CD4-positive, alpha-beta T cell (primary cell): ENCODE results near the gene SNAI3. TPM values are rescaled to one million over a fixed set of nuclear protein-coding genes. Genes with fewer than 3 reads are reported as not detected.

Experiments
- ATAC-seq: fragments of 200-7000 bp; cut with Tn5 transposase; one replicate; pipeline ENCODE4 v1.10.0; 2022; ENCODE audit warnings: mild to moderate bottlenecking; ENCODE audit not compliant: poor library complexity
- CTCF ChIA-PET: fragments of 350-600 bp; sonication (Branson Sonifier 250); formaldehyde crosslinking; loops from one replicate; lab custom pipeline; 2021; ENCODE audit warnings: antibody characterized with exemption, inconsistent platforms; lab: Charles Lee
- POLR2A ChIA-PET: fragments of 350-600 bp; sonication (Branson Sonifier 250); formaldehyde crosslinking; loops from one replicate; lab custom pipeline; 2021; ENCODE audit warnings: antibody characterized with exemption, inconsistent platforms; lab: Charles Lee
- DNase-seq, 14 experiments: peaks; one replicate each; pipeline ENCODE4 v3.0.0-alpha.2; 2013 to 2020; ENCODE audit warnings: mixed read lengths in 2 of 14
- H3K27ac ChIP-seq, 2 donors: one replicate each; pipeline versions ENCODE4 v1.5.1 to v1.7.0; 2013; ENCODE audit warnings: low read length in 2 of 2, low read depth in 1 of 2, mild to moderate bottlenecking in 1 of 2
- H3K27me3 ChIP-seq, 2 experiments: 1 replicate in 1 of 2; 2 replicates in 1 of 2; pipeline versions ENCODE4 v1.6.1 to v1.7.0; 2013; ENCODE audit warnings: low read length in 2 of 2, control low read depth in 1 of 2, mild to moderate bottlenecking in 1 of 2, moderate library complexity in 1 of 2; ENCODE audit not compliant: insufficient read depth in 2 of 2, control insufficient read depth in 1 of 2
- H3K36me3 ChIP-seq: one replicate; pipeline ENCODE4 v1.6.1; 2013; ENCODE audit warnings: low read length, control low read depth; ENCODE audit not compliant: insufficient read depth
- H3K4me1 ChIP-seq: one replicate; pipeline ENCODE4 v1.6.1; 2013; ENCODE audit warnings: low read length, control low read depth; ENCODE audit not compliant: insufficient read depth
- H3K4me3 ChIP-seq: one replicate; pipeline ENCODE4 v1.5.1; 2013; ENCODE audit warnings: mild to moderate bottlenecking, low read length, moderate library complexity
- H3K9me3 ChIP-seq, 2 experiments: 1 replicate in 1 of 2; 2 replicates in 1 of 2; pipeline versions ENCODE4 v1.6.1 to v1.7.0; 2013; ENCODE audit warnings: low read length in 2 of 2, mild to moderate bottlenecking in 2 of 2, control low read depth in 1 of 2, moderate library complexity in 1 of 2; ENCODE audit not compliant: control insufficient read depth in 1 of 2, insufficient read depth in 1 of 2
- H3K27ac Mint-ChIP-seq: one replicate; pipeline ENCODE4 v1.8.0; 2020; ENCODE audit warnings: mixed read lengths
- H3K27me3 Mint-ChIP-seq: one replicate; pipeline ENCODE4 v1.8.0; 2021; ENCODE audit warnings: mixed read lengths
- H3K36me3 Mint-ChIP-seq: one replicate; pipeline ENCODE4 v1.8.0; 2021; ENCODE audit warnings: low read depth, mixed read lengths
- H3K4me1 Mint-ChIP-seq: one replicate; pipeline ENCODE4 v1.8.0; 2021; ENCODE audit warnings: low read depth, mixed read lengths
- H3K4me3 Mint-ChIP-seq: one replicate; pipeline ENCODE4 v1.8.0; 2020; ENCODE audit warnings: mild to moderate bottlenecking, mixed read lengths
- H3K9me3 Mint-ChIP-seq: one replicate; pipeline ENCODE4 v1.8.0; 2020; ENCODE audit warnings: mixed read lengths
- CTCF ChIP-seq: fragments of 200-600 bp; IDR thresholded peaks from one replicate; pipeline ENCODE4 v1.8.0; 2022; ENCODE audit warnings: antibody characterized with exemption, mild to moderate bottlenecking
- intact Hi-C, 2 experiments: fragments of 100-400 bp; cut with DNase I in 1 of 2; cut with micrococcal nuclease in 1 of 2; formaldehyde crosslinking; loops; one replicate each; pipeline versions ENCODE4 v1.15.1 to v1.9.0; 2023 to 2025; cut with DNase I, micrococcal nuclease
- total RNA-seq, 174 experiments: library from RNA in 2 of 174; stranded (reverse) in 2 of 174; gene quantifications; one replicate each; pipeline ENCODE4 v1.2.3 and lab custom pipeline; 2021 to 2026

SNAI3 gene
- total RNA-seq, 2 experiments from 2014 or later, result 3.0 to 3.5 TPM

DNA sequence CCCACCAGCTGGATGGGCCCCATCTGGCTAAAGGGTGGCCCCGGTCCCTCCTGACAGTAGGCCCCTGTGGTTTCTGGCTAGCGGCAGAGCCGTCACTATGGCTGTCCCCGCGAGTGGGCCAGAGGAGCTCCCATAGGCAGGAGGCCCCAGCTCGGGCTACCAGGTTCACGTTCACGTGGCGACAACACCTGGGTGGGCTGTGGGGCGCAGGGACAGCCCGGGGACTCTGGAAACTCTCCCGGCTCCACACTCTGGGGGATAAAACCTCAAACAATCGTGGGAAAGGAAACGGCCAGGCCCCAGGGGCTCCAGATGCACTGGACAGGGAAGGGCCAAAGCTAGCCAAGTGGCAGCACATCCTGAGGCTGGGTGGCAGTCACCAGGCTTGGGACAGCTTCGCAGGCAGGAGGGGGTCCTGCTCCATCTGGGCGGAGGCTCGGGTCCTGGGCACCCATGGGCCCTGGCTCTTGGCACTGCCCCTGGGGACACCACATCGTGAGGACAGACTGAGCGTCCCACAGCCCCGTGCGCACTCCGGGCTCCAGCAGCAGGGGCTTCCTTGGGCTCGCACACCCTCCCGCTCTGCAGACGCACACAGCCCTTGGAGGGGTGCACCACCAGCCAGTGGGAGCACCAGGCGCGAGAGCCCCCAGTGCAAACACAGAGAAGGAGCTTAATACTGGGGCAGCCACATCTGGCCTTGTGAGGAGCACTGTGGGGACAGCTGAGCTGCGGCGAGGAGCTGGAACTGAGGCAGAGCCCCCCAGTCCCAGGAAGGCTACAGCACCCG is 15.5 kb upstream of the SNAI3 start:
- intact Hi-C loops, result loop anchor here (1.0 to 10.0 kb wide), 7 partner anchors 15 to 1273 kb away; partner anchors contain the start of genes CYBA (in 1 of the 2), MVD (in 1 of the 2), SNAI3 (in 1 of the 2) and ZC3H18 (in 1 of the 2)
- CTCF ChIA-PET, result interaction anchor here (0.7 to 2.6 kb wide), 4 partner anchors 17 to 80 kb away, joined by 3 to 14 read pairs (median 3); no protein-coding TSS in a partner anchor

GRCh38 chr16:88700636-88701482 is 14.6 kb upstream of the SNAI3 start:
- H3K27me3 Mint-ChIP-seq, result no peaks in the 10 kb centered on the region
- CTCF ChIA-PET, result interaction anchor here (0.8 to 2.6 kb wide), 2 partner anchors 16 to 37 kb away, joined by 4 to 14 read pairs; no protein-coding TSS in a partner anchor
- H3K4me1 ChIP-seq, result peaks cover 94% of the 10 kb centered on the region
- H3K27ac Mint-ChIP-seq, result peak overlapping the region; percentile 100
- no peak for TF ChIP-seq CTCF
- H3K36me3 Mint-ChIP-seq, result peaks cover 61% of the 10 kb centered on the region
- H3K4me3 ChIP-seq, result peak overlapping the region; percentile 82
- peak overlapping the region; percentile 99 for H3K4me3 Mint-ChIP-seq
- intact Hi-C loops, result loop anchor here (1.0 to 10.0 kb wide), 7 partner anchors 15 to 1274 kb away; partner anchors contain the start of genes SNAI3 (in 2 of the 2), CYBA (in 1 of the 2), MVD (in 1 of the 2) and ZC3H18 (in 1 of the 2)
- H3K36me3 ChIP-seq, result peaks cover 55% of the 10 kb centered on the region
- H3K9me3 ChIP-seq, result no peaks in the 10 kb centered on the region
- H3K4me1 Mint-ChIP-seq, result peaks cover 70% of the 10 kb centered on the region
- ATAC-seq (peak; percentile 73), DNase-seq (peak; percentile 89 to 98 (median 96))
- H3K27ac ChIP-seq, result peak overlapping the region; percentile 93 to 96
- POLR2A ChIA-PET, result interaction anchor here (0.7 to 8.2 kb wide), 19 partner anchors 8 to 517 kb away, joined by 3 to 71 read pairs (median 6); partner anchors contain the start of genes APRT, IL17C, MVD and SNAI3
- no peaks in the 10 kb centered on the region for H3K27me3 ChIP-seq
- no peaks in the 10 kb centered on the region for H3K9me3 Mint-ChIP-seq

More for the DNA sequence above, 15.5 kb upstream of the SNAI3 start:
- Mint-ChIP-seq H3K9me3 (no peaks in the 10 kb centered on the region), H3K27me3 (no peaks in the 10 kb centered on the region), H3K36me3 (peaks cover 58% of the 10 kb centered on the region), H3K4me3 (peak overlapping the region; percentile 99), H3K27ac (peak overlapping the region; percentile 100), H3K4me1 (peaks cover 71% of the 10 kb centered on the region)
- DNase-seq (peak in 4 of 14 experiments; percentile 22 to 51 (median 43)), ATAC-seq (no peak)
- no peaks in the 10 kb centered on the region for H3K9me3 ChIP-seq
- peak overlapping the region; percentile 82 for H3K4me3 ChIP-seq
- peaks cover 46% of the 10 kb centered on the region for H3K36me3 ChIP-seq
- peaks cover 87% of the 10 kb centered on the region for H3K4me1 ChIP-seq
- POLR2A ChIA-PET, result interaction anchor here (1.0 to 8.2 kb wide), 14 partner anchors 9 to 516 kb away, joined by 4 to 71 read pairs (median 12); partner anchors contain the start of genes GALNS, IL17C, MVD and SNAI3
- no peak for TF ChIP-seq CTCF
- H3K27ac ChIP-seq, result peak overlapping the region; percentile 93 to 96
- no peaks in the 10 kb centered on the region for H3K27me3 ChIP-seq

GRCh38 chr16:88700322-88700635 is 14.0 kb upstream of the SNAI3 start:
- ATAC-seq (no peak), DNase-seq (no peak)
- no peaks in the 10 kb centered on the region for H3K27me3 ChIP-seq
- H3K4me3 ChIP-seq, result peak overlapping the region; percentile 82
- Mint-ChIP-seq H3K4me3 (peak overlapping the region; percentile 99), H3K9me3 (no peaks in the 10 kb centered on the region), H3K27me3 (no peaks in the 10 kb centered on the region), H3K4me1 (peaks cover 67% of the 10 kb centered on the region), H3K36me3 (peaks cover 57% of the 10 kb centered on the region), H3K27ac (peak overlapping the region; percentile 100)
- H3K9me3 ChIP-seq, result no peaks in the 10 kb centered on the region
- peaks cover 61% of the 10 kb centered on the region for H3K36me3 ChIP-seq
- CTCF ChIA-PET, result interaction anchor here (0.8 to 2.6 kb wide), 2 partner anchors 15 to 37 kb away, joined by 4 to 14 read pairs; no protein-coding TSS in a partner anchor
- no peak for TF ChIP-seq CTCF
- POLR2A ChIA-PET, result interaction anchor here (0.8 to 8.2 kb wide), 17 partner anchors 8 to 517 kb away, joined by 3 to 71 read pairs (median 7); partner anchors contain the start of genes APRT, IL17C, MVD and SNAI3
- peak overlapping the region; percentile 93 to 96 for H3K27ac ChIP-seq
- H3K4me1 ChIP-seq, result peaks cover 98% of the 10 kb centered on the region
- intact Hi-C loops, result loop anchor here (1.0 to 10.0 kb wide), 6 partner anchors 14 to 1275 kb away; partner anchors contain the start of genes CYBA (in 1 of the 2), SNAI3 (in 1 of the 2), ZC3H18 (in 1 of the 2) and ZFPM1 (in 1 of the 2)
